AG04449 (cell line): ENCODE results near the gene CHRM3.

Source experiments
- CTCF ChIA-PET: fragments of 350-600 bp; formaldehyde crosslinking; extraction: SDS; loops from one replicate; lab custom pipeline; 2021; ENCODE audit warnings: antibody characterized with exemption; lab: Yijun Ruan, JAX
- POLR2A ChIA-PET: fragments of 400-600, 350-600 bp; formaldehyde crosslinking; extraction: SDS; loops from one replicate; lab custom pipeline; 2020; ENCODE audit warnings: antibody characterized with exemption, inconsistent platforms; lab: Yijun Ruan, JAX
- DNase-seq: peaks from one replicate; pipeline ENCODE4 v3.0.0-alpha.2; 2010; ENCODE audit warnings: low read depth, low spot score
- H3K4me3 ChIP-seq: 2 replicates; pipeline ENCODE4 v1.5.1; 2011; ENCODE audit warnings: low read depth, mild to moderate bottlenecking, control low read depth, low read length
- CTCF ChIP-seq: IDR thresholded peaks from one replicate; pipeline ENCODE4 v1.5.1; 2011; ENCODE audit warnings: mild to moderate bottlenecking, moderate library complexity, low read length, control low read depth, inconsistent platforms; ENCODE audit not compliant: insufficient read depth; ENCODE audit errors: missing control alignments

The CHRM3 gene

DNA sequence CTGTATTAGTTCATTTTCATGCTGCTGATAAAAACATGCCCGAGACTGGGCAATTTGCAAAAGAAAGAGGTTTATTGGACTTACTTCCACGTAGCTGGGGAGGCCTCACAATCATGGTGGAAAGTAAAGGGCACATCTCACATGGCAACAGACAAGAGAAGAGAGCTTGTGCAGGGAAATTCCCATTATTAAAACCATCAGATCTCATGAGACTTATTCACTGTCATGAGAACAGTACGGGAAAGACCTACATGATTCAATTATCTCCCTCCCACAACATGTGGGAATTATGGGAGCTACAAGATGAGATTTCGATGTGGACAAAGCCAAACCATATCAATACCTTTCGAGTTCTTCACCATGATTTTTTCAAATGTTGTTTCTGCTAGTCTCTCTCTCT lies 3.7 kb upstream of the CHRM3 start:
- ChIA-PET CTCF (no interaction called here), POLR2A (no interaction called here)
- no peak for DNase-seq
- no peak overlapping the region for H3K4me3 ChIP-seq
- TF ChIP-seq CTCF = no peak

- no peak overlapping the region for H3K4me3 ChIP-seq
- DNase-seq = no peak
- no peak for TF ChIP-seq CTCF
- ChIA-PET CTCF (no interaction called here), POLR2A (no interaction called here)
Measured at GRCh38 chr1:239383714-239384113, 2.7 kb upstream of the CHRM3 start.

DNA sequence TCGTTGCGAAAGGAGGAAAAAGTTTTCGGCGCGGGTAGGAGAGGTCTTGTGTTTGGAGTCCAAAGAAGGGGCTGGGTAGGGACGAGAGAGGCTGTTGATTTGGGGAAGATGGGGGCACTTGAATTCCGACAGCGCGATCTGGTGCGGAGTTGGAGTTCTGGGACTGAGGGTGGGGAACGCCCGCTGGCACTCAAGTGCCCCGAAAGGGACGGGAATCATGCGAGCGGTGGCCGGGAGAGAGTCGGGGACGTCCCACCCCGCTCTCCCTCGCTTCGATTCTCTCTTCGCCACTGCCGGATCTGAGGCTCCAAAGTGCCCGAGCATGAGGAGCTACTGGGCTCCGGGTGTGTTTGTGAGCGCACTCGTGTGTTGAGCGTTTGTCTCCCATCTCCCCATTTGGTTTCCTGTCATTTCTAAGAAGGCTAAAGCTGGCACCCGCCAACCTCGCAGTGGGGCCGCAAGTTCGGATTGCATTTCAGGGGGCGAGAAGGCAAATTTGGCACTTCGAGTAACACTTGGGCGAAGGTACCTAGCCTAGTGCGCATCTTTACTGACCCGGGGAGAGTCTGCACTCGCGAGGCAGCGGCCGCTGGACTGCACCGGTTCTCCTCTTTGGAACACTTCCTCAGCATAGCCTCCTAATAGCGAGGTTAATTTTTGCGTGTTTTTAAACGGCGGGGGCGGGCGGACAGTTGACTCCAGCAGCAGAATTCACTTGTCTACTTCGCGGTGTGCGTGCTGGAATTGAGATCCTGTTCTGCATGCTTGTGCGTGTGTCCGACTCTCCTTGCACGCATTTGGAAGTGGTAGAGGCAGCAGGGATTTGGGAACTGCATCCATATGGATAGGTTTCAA lies 1.2 kb downstream of the CHRM3 start:
- no peak for TF ChIP-seq CTCF
- H3K4me3 ChIP-seq = peak overlapping the region; percentile 33
- ChIA-PET CTCF (interaction anchor here (1.0 kb wide), 1 partner anchor 511 kb away, joined by 3 read pairs; no protein-coding TSS in a partner anchor), POLR2A (no interaction called here)
- DNase-seq = no peak

GRCh38 chr1:239388159-239388485 lies 1.8 kb downstream of the CHRM3 start:
- POLR2A ChIA-PET = no interaction called here
- no peak overlapping the region for H3K4me3 ChIP-seq
- CTCF ChIA-PET = no interaction called here
- TF ChIP-seq CTCF = no peak
- no peak for DNase-seq

DNA sequence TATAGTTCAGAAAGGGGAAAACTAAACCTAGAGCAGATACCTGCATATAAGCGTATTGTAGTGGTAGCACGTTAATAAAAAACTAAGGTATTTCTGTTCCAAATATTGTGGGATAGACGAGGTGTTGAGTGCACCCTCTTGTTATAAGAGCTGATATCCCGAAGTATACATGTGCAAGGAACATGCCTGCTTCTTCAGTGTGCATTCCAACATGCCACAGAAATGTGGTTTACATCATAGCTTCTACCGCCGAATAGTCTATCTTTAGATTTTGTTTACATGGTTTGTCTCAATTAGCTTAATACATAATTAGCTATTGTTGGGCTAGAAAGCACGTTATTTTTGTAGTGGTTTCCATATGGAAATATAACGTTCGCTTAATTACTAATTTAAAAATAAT lies 2.2 kb downstream of the CHRM3 start:
- ChIA-PET CTCF (interaction anchor here (0.7 kb wide), 1 partner anchor 18 kb away, joined by 3 read pairs; no protein-coding TSS in a partner anchor), POLR2A (no interaction called here)
- no peak for TF ChIP-seq CTCF
- no peak for DNase-seq
- H3K4me3 ChIP-seq = no peak overlapping the region

- no peak overlapping the region for H3K4me3 ChIP-seq
- DNase-seq = no peak
- ChIA-PET POLR2A (no interaction called here), CTCF (no interaction called here)
- TF ChIP-seq CTCF = no peak
Measured at GRCh38 chr1:239389703-239390102, 3.3 kb downstream of the CHRM3 start.
